Right lobe of liver (tissue), 4 donors: ENCODE data around the gene CDC42EP5.

ENCODE experiments used
- CTCF ChIP-seq, 4 donors: fragments of 200-600 bp in 3 of 4; fragments of 450-650 bp in 1 of 4; IDR thresholded peaks; one replicate each; pipeline versions ENCODE4 v1.5.1 to v1.8.0; 2016 to 2022; ENCODE audit warnings: antibody characterized with exemption in 4 of 4, mild to moderate bottlenecking in 2 of 4
- POLR2A ChIP-seq: fragments of 450-650 bp; IDR thresholded peaks from one replicate; pipeline ENCODE4 v1.6.1; 2017; ENCODE audit warnings: antibody characterized with exemption, mild to moderate bottlenecking
- donor health status: DM: no; HTN: no; CAD: no.
- donor health status: DM: no; HTN: no; CAD: no.
- donor health status: DM: no; HTN: yes; CAD: no.

- no peak for TF ChIP-seq CTCF (IDR thresholded peaks at IDR 0.05)
- TF ChIP-seq POLR2A: no peak
These were observed 57.0 kb downstream of the CDC42EP5 start for GRCh38 chr19:54415901-54416673.
